A549 (cell line): ENCODE measurements around the gene PHTF2. TPM values are rescaled to one million over a fixed set of nuclear protein-coding genes. Genes with fewer than 3 reads are reported as not detected.

Experiments
- ATAC-seq, 2 experiments: fragments of 200-7000 bp in 1 of 2; fragments of >200 bp in 1 of 2; cut with Nextera tagmentation in 1 of 2; cut with Tn5 transposase in 1 of 2; 3 replicates each; pipeline versions ENCODE4 v1.8.0 to v1.9.1; 2018 to 2020; ENCODE audit warnings: mild to moderate bottlenecking in 1 of 2, moderate library complexity in 1 of 2
- CTCF ChIA-PET: fragments of 300-600 bp; sonication (Branson Sonifier 250); formaldehyde crosslinking; extraction: SDS; loops from one replicate; lab custom pipeline; 2021; ENCODE audit warnings: antibody characterized with exemption, inconsistent platforms; lab: Yijun Ruan, JAX
- POLR2A ChIA-PET: fragments of 350-600 bp; formaldehyde crosslinking; extraction: SDS; loops from one replicate; lab custom pipeline; 2021; ENCODE audit warnings: antibody characterized with exemption, inconsistent platforms; lab: Yijun Ruan, JAX
- DNase-seq, 2 experiments: peaks; one replicate each; pipeline versions ENCODE4 v3.0.0 to v3.0.0-alpha.2; 2011 to 2016; ENCODE audit warnings: low read depth in 1 of 2, low spot score in 1 of 2
- FAIRE-seq: peaks from 2 replicates; lab custom pipeline; 2011; peaks lifted over from hg19 to GRCh38; lab: Jason Lieb, UNC
- H3K27ac ChIP-seq, 2 experiments: fragments of >200 bp; sonication (Bioruptor Twin); formaldehyde crosslinking; 3 replicates each; pipeline ENCODE4 v1.5.1; 2016 to 2017
- H3K4me1 ChIP-seq: fragments of >200 bp; sonication (Bioruptor Twin); formaldehyde crosslinking; 3 replicates; pipeline ENCODE4 v1.6.1; 2016
- H3K4me2 ChIP-seq: fragments of >200 bp; sonication (Bioruptor Twin); formaldehyde crosslinking; 3 replicates; pipeline ENCODE4 v1.6.1; 2016
- H3K4me3 ChIP-seq: fragments of >200 bp; sonication (Bioruptor Twin); formaldehyde crosslinking; 3 replicates; pipeline ENCODE4 v1.5.1; 2016
- H3K9me3 ChIP-seq: fragments of >200 bp; sonication (Bioruptor Twin); formaldehyde crosslinking; 3 replicates; pipeline ENCODE4 v1.6.1; 2016
- CBX2 ChIP-seq: fragments of 200-600 bp; sonication (generic); IDR thresholded peaks from 2 replicates; pipeline ENCODE4 v1.6.1; 2016; ENCODE audit warnings: low read depth, mild to moderate bottlenecking, borderline replicate concordance
- CEBPB ChIP-seq, 2 experiments: fragments of >200 bp in 1 of 2; sonication (Bioruptor Twin) in 1 of 2; formaldehyde crosslinking in 1 of 2; IDR thresholded peaks; 2 replicates each; pipeline ENCODE4 v1.6.1; 2012 to 2016
- CHD2 ChIP-seq: fragments of 150-350 bp; IDR thresholded peaks from 2 replicates; pipeline ENCODE4 v1.6.1; 2014; ENCODE audit warnings: low read length; ENCODE audit not compliant: partially characterized antibody
- CTCF ChIP-seq: fragments of >200 bp; sonication (Bioruptor Twin); formaldehyde crosslinking; IDR thresholded peaks from 3 replicates; pipeline ENCODE4 v1.5.1; 2016
- EP300 ChIP-seq, 2 experiments: fragments of >200 bp; sonication (Bioruptor Twin); formaldehyde crosslinking; IDR thresholded peaks; 2 replicates in 1 of 2; 3 replicates in 1 of 2; pipeline ENCODE4 v1.6.1; 2016 to 2017
- FOSB ChIP-seq: fragments of 250-450 bp; sonication (Bioruptor Pico); IDR thresholded peaks from 2 replicates; pipeline ENCODE4 v1.5.0; 2020; ENCODE audit warnings: mild to moderate bottlenecking, moderate library complexity
- FOXS1 ChIP-seq: fragments of 250-450 bp; sonication (Bioruptor Pico); IDR thresholded peaks from 2 replicates; pipeline ENCODE4 v1.5.0; 2020; ENCODE audit warnings: mild to moderate bottlenecking, moderate library complexity
- GATA3 ChIP-seq: IDR thresholded peaks from 2 replicates; pipeline ENCODE4 v1.6.1; 2012; ENCODE audit warnings: borderline replicate concordance
- HES2 ChIP-seq: fragments of >200 bp; sonication (Bioruptor Twin); formaldehyde crosslinking; IDR thresholded peaks from 2 replicates; pipeline ENCODE4 v1.6.1; 2016
- JUNB ChIP-seq: fragments of >200 bp; sonication (Bioruptor Twin); formaldehyde crosslinking; IDR thresholded peaks from 2 replicates; pipeline ENCODE4 v1.6.1; 2016
- MAZ ChIP-seq: fragments of 150-350 bp; IDR thresholded peaks from 2 replicates; pipeline ENCODE4 v1.6.1; 2014; ENCODE audit warnings: antibody characterized with exemption, low read depth, low read length, borderline replicate concordance
- NR3C1 ChIP-seq: fragments of >200 bp; sonication (Bioruptor Twin); formaldehyde crosslinking; IDR thresholded peaks from 3 replicates; pipeline ENCODE4 v1.6.1; 2017
- RAD21 ChIP-seq, 2 experiments: fragments of >200 bp in 1 of 2; sonication (Bioruptor Twin) in 1 of 2; formaldehyde crosslinking in 1 of 2; IDR thresholded peaks in 1 of 2; conservative IDR thresholded peaks in 1 of 2; 2 replicates in 1 of 2; 3 replicates in 1 of 2; pipeline ENCODE4 v1.6.1; 2012 to 2018; ENCODE audit warnings: inconsistent platforms in 1 of 2
- SMC3 ChIP-seq: fragments of >200 bp; sonication (Bioruptor Twin); formaldehyde crosslinking; IDR thresholded peaks from 3 replicates; pipeline ENCODE4 v1.6.1; 2018; ENCODE audit warnings: inconsistent platforms
- TP53 ChIP-seq: fragments of 250-450 bp; sonication (Bioruptor Pico); IDR thresholded peaks from 2 replicates; pipeline ENCODE4 v1.5.0; 2021; ENCODE audit warnings: mild to moderate bottlenecking, moderate library complexity
- WGBS: methylation state at CpG from one replicate; pipeline ENCODE4 v1.1.6; 2017; ENCODE audit errors: missing lambda C conversion rate; 5-methylcytosine and 5-hydroxymethylcytosine counted together
- polyA plus RNA-seq, 4 experiments: library from polyadenylated mRNA; depleted of rRNA in 3 of 4; stranded (reverse); fragments of >200 nt; fragmentation: RNase III in 1 of 4; extraction: RNeasy Plus Mini Kit Qiagen cat#74134 plus additional on column Dnase treatment in 1 of 4; gene quantifications; 2 replicates in 3 of 4; 3 replicates in 1 of 4; pipeline ENCODE4 v1.2.3, GENCODE V29; 2011 to 2017
- TF ChIP-seq, protein P1 (sequence below): IDR thresholded peaks from 2 replicates; pipeline ENCODE4 v1.6.1; 2012
- TF ChIP-seq, protein P2 (sequence below): fragments of 150-350 bp; IDR thresholded peaks from 2 replicates; pipeline ENCODE4 v1.6.1; 2014; ENCODE audit warnings: low read depth, mild to moderate bottlenecking, low read length

PHTF2 gene
- polyA plus RNA-seq, 2 of the 4 experiments (the other 2 are of a cell fraction), result 14.5 to 41.6 TPM

- ChIA-PET POLR2A (no interaction called here), CTCF (interaction anchor here (0.6 to 2.4 kb wide), 8 partner anchors 10 to 318 kb away, joined by 3 to 19 read pairs (median 4); no protein-coding TSS in a partner anchor)
- H3K4me3 ChIP-seq, result no peak overlapping the region
- H3K9me3 ChIP-seq, result no peaks in the 10 kb centered on the region
- ATAC-seq (no peak), DNase-seq (no peak), FAIRE-seq (no peak)
- H3K4me2 ChIP-seq, result no peak overlapping the region
- no peak overlapping the region for H3K27ac ChIP-seq
- TF ChIP-seq MAZ (no peak), NR3C1 (no peak), FOSB (CRISPR knock-in tag) (no peak), CBX2 (no peak), FOXS1 (CRISPR knock-in tag) (no peak), TP53 (CRISPR knock-in tag) (no peak), GATA3 (no peak), EP300 (IDR thresholded peaks at IDR 0.05) (no peak), CHD2 (no peak)
- TF ChIP-seq, protein P1, sequence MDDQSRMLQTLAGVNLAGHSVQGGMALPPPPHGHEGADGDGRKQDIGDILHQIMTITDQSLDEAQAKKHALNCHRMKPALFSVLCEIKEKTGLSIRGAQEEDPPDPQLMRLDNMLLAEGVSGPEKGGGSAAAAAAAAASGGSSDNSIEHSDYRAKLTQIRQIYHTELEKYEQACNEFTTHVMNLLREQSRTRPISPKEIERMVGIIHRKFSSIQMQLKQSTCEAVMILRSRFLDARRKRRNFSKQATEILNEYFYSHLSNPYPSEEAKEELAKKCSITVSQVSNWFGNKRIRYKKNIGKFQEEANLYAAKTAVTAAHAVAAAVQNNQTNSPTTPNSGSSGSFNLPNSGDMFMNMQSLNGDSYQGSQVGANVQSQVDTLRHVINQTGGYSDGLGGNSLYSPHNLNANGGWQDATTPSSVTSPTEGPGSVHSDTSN, result no peak
- TF ChIP-seq, protein P2, sequence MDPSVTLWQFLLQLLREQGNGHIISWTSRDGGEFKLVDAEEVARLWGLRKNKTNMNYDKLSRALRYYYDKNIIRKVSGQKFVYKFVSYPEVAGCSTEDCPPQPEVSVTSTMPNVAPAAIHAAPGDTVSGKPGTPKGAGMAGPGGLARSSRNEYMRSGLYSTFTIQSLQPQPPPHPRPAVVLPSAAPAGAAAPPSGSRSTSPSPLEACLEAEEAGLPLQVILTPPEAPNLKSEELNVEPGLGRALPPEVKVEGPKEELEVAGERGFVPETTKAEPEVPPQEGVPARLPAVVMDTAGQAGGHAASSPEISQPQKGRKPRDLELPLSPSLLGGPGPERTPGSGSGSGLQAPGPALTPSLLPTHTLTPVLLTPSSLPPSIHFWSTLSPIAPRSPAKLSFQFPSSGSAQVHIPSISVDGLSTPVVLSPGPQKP, result no peak
- 38% methylated on average over 1 of the region's 1 CpG for WGBS
- peaks cover 36% of the 10 kb centered on the region for H3K4me1 ChIP-seq
Measured at GRCh38 chr7:77757589-77757988, 41.0 kb upstream of the PHTF2 start.

GRCh38 chr7:77759294-77759889 is 39.2 kb upstream of the PHTF2 start:
- ATAC-seq (peak; percentile 75 to 86; a peak in 5 of 6 replicates), DNase-seq (peak; percentile 21 to 71)
- peaks cover 46% of the 10 kb centered on the region for H3K4me1 ChIP-seq
- no peak for TF ChIP-seq HES2
- no peak for TF ChIP-seq JUNB
- TF ChIP-seq CTCF, result peak; percentile 91
- TF ChIP-seq SMC3, result peak; percentile 81
- peak; percentile 89 for TF ChIP-seq RAD21 (conservative IDR thresholded peaks at IDR 0.05 in 1 of 2, IDR thresholded peaks at IDR 0.05 in 1 of 2)
- no peak for TF ChIP-seq CHD2
- TF ChIP-seq CEBPB (IDR thresholded peaks at IDR 0.05), result peak in 1 of 2 experiments; percentile 29; a peak in 1 of 4 replicates
- TF ChIP-seq, all 56 proteins: peak for 4
- Histone ChIP-seq H3K4me2 (0 out of 3 replicates have a peak overlapping the region, but pooled peaks have one; percentile 11), H3K9me3 (no peaks in the 10 kb centered on the region), H3K4me3 (no peak overlapping the region), H3K27ac (peak overlapping the region in 1 of 2 experiments; percentile 31; a peak in 1 of 6 replicates)
- peak; percentile 18 for FAIRE-seq
- ChIA-PET CTCF (interaction anchor here (0.5 to 3.3 kb wide), 45 partner anchors 8 to 351 kb away, joined by 3 to 32 read pairs (median 4); partner anchors contain the start of genes PHTF2, PTPN12, RSBN1L and TMEM60), POLR2A (interaction anchor here (1.0 kb wide), 1 partner anchor 223 kb away, joined by 5 read pairs; no protein-coding TSS in a partner anchor)
- WGBS, result 3% methylated on average over 3 of the region's 3 CpGs
